Pulmonary artery endothelial cell (primary cell): ENCODE results near the gene SPINK9. TPM values are rescaled to one million over a fixed set of nuclear protein-coding genes. Genes with fewer than 3 reads are reported as not detected.
"Not testable (repeated sequence)": the region's sequence is repeated elsewhere in the genome, so short reads cannot be mapped to it uniquely, and the experiment has no call there.

Source experiments
- DNase-seq: peaks from one replicate; pipeline ENCODE4 v3.0.0-alpha.2; 2011; ENCODE audit warnings: low read depth, low spot score
- total RNA-seq: library from RNA; depleted of rRNA; stranded (reverse); fragments of >200 nt; gene quantifications from 2 replicates; pipeline ENCODE4 v1.2.3, GENCODE V29; 2014

Gene SPINK9
- not detected in 2 replicates for total RNA-seq

- DNase-seq = no peak
Observed at GRCh38 chr5:148335259-148335658, at the start of gene SPINK9. Gene SPINK9, plus strand, starts transcription at chr5:148335559. Its CDS starts 55 bp downstream, at chr5:148335614.

- DNase-seq = no peak
Observed at GRCh38 chr5:148290271-148291195, 44.8 kb upstream of the SPINK9 start.

DNA sequence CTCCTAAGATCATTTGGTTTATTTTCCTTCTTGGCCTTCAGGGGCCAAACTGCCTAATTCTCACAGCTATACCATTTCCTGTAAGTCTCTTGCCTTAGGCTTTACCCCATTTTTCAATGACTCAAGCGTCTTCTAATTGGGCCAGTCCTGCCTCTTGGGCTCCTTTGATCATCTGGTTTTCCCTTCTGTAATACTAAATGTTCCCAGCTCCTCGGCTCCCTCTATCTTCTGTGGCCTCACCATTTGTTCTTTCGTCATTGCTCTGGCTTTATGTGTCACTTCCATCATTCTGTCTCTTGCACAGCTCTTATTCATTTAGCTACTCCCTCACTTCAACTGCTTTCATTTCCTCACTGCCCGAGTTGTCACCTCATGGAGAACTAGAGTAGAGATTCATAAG, 37.6 kb upstream of the SPINK9 start:
- DNase-seq = no peak

- DNase-seq = no peak
Observed at GRCh38 chr5:148306446-148306845, 28.9 kb upstream of the SPINK9 start.

DNA sequence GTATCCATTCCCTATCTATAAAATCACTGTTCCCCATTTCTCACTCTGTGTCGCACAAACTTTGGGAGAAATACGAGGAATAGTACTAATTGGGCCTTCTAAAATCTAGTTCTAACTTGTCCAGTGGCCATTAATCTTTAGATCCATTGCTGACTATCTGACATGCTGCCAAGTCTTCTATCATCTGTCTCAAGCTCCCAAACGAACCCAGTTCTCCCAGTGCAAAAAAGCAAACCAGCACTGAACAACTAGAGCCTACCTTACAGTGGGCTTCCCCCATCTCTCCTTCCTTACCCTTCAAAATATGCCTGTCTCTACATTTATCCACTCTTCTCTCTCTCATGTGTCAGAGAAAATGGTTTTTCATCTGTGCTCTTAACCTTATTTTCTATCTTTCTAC, 26.3 kb upstream of the SPINK9 start:
- no peak for DNase-seq

DNA sequence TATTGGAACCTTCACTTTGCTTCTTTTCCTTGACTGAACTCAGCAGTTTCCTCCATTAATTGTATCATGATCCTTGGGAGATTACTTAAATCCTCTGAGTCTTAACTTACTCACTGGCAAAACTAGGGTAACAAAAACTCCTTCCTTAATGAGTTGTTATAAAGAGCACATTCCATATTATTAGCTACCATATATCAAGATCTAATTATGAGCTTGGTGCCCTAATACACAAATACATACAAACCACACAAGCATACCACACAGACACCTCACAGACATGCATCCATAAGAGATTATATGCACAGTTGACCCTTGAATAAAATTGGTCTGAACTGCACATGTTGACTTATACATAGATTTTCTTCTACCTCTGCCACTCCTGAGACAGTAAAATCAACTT, 25.6 kb upstream of the SPINK9 start:
- DNase-seq = no peak

- no peak for DNase-seq
Observed at GRCh38 chr5:148311484-148311883, 23.9 kb upstream of the SPINK9 start.

- DNase-seq = no peak
Observed at GRCh38 chr5:148312153-148312552, 23.2 kb upstream of the SPINK9 start, which contains the start of gene SPINK7. Gene SPINK7, plus strand, starts transcription at chr5:148312423. Its CDS starts 61 bp downstream, at chr5:148312484.

DNA sequence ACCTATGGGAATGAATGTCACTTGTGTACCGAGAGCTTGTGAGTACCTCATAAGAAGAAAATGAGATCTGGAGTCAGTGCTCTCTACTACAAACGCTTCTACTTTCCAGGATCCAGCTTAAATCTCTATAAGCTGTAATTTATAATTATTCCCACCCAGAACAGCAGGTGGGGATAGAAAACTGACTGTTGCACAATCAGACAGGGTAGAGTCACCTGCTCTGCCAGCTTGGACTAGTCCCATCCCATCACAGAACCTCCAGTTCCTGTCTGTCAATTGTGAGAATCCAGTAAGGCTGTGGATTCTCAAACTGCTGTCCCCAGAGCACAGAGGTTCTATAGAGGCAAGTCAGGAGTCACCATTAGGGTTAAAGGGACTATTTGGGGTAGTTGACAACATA, 21.2 kb upstream of the SPINK9 start:
- no peak for DNase-seq

DNA sequence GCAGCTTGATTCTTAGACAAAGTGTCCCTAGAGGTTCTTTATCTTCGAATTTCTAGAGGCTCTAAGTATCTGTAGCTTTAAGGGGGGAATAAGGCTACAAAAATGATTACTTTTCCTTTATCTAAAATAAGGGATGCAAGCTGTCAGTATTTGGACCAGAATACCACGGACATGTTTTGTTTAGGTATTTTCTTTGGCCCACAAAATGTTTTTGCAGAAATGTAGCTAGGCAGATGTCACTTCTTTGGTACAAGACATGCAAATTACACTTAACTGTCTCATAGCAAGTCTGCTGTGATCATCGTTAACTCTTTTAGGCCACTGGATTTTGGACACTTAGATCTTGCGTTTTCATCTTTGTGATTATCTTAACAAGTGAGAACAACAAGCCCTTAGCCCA, 20.6 kb upstream of the SPINK9 start:
- no peak for DNase-seq

GRCh38 chr5:148320011-148320963, 15.1 kb upstream of the SPINK9 start:
- DNase-seq = not testable (repeated sequence)

DNA sequence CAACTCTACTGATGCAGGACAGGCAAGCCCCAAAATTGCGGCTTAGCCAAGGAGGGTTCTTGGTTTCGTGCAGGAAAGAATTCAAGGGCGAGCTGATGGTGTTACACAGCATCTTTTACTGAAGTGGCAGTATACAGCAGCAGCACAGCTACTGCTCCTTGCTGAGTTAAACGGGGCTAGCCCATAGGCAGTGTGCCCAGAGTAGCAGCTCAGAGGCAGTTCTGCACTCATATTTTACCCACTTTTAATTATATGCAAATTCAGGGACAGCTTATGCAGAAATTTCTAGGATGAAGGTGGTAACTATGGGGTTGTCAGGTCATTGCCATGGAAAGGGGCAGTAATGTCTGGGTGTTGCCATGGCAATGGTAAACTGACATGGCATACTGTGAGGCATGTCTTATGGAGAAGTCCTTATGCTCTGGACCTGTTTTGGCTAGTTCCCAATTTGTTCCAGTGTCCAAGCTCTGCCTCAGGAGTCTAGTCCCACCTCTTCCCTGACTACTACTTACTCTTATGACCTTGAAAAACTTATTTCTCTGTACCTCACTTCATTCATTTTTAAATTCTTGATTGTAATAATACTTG, 2.0 kb upstream of the SPINK9 start:
- no peak for DNase-seq

- DNase-seq = no peak
Observed at GRCh38 chr5:148336704-148337435, 1.5 kb downstream of the SPINK9 start.

- DNase-seq = no peak
Observed at GRCh38 chr5:148342371-148343045, 7.1 kb downstream of the SPINK9 start.

DNA sequence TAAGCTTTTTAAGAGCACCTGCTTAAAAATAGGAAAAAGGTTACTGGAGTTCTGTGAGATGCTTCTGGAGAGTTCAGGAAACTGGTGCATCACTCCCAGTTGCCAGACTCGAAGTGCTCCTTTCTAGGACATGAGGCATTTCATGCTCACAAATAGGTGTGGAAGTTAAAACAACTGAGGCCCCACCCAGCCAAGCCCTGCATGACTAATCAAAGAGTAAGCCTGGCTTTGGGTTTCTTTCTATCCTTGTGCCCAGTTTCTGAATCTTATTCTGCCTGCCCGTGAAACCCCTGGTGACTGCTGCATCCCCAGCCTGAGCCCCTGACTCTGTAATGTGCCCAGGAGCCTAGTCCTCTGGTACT, 7.7 kb downstream of the SPINK9 start:
- DNase-seq = no peak

DNA sequence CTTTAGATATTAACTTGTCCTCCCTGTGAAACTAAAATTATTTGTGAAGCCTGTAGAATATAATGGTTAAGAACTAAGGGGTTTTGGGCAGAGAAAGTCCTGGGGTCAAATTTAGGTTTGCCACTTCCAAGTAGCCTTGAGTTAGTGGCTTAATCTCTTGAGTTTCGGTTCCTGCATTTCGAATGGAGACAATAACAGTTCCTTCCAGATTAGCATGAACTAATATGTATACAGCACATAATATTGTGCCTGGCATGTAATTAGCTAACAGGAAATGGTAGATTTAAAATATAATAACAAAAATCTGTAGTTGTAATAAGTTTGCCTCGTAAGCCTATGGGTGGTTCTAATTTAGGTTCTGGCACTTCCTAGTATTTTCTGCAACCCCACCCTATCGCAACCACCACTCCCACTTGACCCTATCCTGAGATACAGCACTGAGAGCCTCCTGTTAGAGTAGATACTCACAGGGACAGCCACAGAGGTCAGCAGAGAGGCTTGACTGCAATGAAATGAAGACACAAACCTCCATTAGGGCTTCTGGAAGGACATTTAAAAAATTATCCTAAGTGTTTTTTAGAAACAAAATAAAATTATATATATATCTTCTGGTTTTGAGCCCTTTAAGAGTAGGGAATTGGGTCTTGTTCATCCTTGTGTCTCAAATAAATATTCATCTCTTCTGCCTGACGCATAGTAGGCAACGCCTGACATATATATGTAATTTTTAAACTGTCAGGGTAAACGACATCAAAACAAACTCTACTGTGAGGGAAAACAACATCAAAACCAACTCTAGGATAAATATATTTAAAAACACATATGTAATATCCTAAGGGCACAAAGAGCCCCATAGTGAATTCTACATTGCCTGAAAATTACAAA, 8.5 kb downstream of the SPINK9 start:
- no peak for DNase-seq

DNA sequence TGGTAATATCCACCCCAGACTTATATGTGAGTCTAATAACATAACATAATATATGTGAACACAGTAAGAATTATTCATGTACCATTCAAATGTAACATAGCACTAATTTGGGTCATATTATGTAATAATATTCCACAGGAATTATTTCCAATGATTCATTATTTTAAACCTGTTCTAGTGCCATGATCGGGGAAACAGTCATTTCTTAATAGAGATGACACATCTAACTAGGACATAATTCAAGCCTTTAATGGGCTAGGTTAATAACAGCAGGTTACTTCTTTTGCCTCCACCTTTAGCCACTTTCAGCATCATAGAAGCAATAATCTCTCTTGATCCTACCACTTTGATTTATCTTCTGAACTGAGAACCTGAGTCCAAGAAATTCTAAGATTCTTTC, 12.3 kb downstream of the SPINK9 start:
- DNase-seq = no peak

GRCh38 chr5:148352696-148353095, 17.3 kb downstream of the SPINK9 start:
- no peak for DNase-seq

DNA sequence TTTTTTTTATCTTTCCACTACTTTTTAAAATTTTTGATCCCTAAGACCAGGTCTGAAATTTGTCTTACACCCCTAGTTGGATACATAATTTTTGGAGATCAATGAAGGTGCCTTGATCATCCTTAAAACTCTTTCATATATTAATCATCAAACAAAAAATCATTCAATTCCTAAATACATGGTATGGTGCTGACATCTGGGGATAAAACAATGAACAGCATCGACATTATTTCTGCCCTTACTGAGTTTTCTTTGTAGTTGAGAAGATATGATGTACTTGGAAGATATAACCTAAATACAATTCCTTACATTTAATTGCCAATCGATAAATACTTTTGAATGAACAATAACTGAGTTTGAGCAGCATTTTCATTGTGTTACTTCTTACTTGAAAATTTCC, 18.3 kb downstream of the SPINK9 start:
- DNase-seq = no peak
